ENCODE measurements around the gene RBM33. TPM values are rescaled to one million over a fixed set of nuclear protein-coding genes. Genes with fewer than 3 reads are reported as not detected.
"Not testable (repeated sequence)": the region's sequence is repeated elsewhere in the genome, so short reads cannot be mapped to it uniquely, and the experiment has no call there.

The RBM33 gene
- total RNA-seq, 2 experiments from 2014 or later: 75.6 to 102 TPM

GRCh38 chr7:155611808-155612447, 32.5 kb upstream of the RBM33 start:
- peaks cover 6% of the 10 kb centered on the region for H3K9me3 Mint-ChIP-seq (ENCODE audit: low read depth)
- no peak overlapping the region for H3K4me3 Mint-ChIP-seq
- H3K27ac Mint-ChIP-seq: no peak overlapping the region
- no peaks in the 10 kb centered on the region for H3K4me1 Mint-ChIP-seq
- H3K36me3 Mint-ChIP-seq: peaks cover 9% of the 10 kb centered on the region
- no peak for DNase-seq
- ATAC-seq: no peak
- CTCF ChIA-PET: interaction anchor here (2.5 kb wide), 1 partner anchor 13 kb away, joined by 12 read pairs; no protein-coding TSS in a partner anchor
- H3K27me3 Mint-ChIP-seq: peaks cover 7% of the 10 kb centered on the region

- H3K9me3 Mint-ChIP-seq (ENCODE audit: low read depth): peaks cover 6% of the 10 kb centered on the region
- peaks cover 7% of the 10 kb centered on the region for H3K27me3 Mint-ChIP-seq
- no peak overlapping the region for H3K27ac Mint-ChIP-seq
- DNase-seq (no peak), ATAC-seq (no peak)
- H3K36me3 Mint-ChIP-seq: peaks cover 9% of the 10 kb centered on the region
- H3K4me1 Mint-ChIP-seq: no peaks in the 10 kb centered on the region
- no peak overlapping the region for H3K4me3 Mint-ChIP-seq
- CTCF ChIA-PET: interaction anchor here (2.5 kb wide), 1 partner anchor 13 kb away, joined by 12 read pairs; no protein-coding TSS in a partner anchor
Measured at GRCh38 chr7:155612658-155613057, 31.8 kb upstream of the RBM33 start.

- ATAC-seq; H3K9me3 Mint-ChIP-seq (ENCODE audit: low read depth); H3K4me1 Mint-ChIP-seq; H3K27ac Mint-ChIP-seq; H3K36me3 Mint-ChIP-seq; DNase-seq; CTCF ChIA-PET; H3K27me3 Mint-ChIP-seq; H3K4me3 Mint-ChIP-seq: not testable (repeated sequence)
Measured at GRCh38 chr7:155615085-155615484, 29.4 kb upstream of the RBM33 start.

- H3K27ac Mint-ChIP-seq: no peak overlapping the region
- H3K27me3 Mint-ChIP-seq: peaks cover 13% of the 10 kb centered on the region
- no peaks in the 10 kb centered on the region for H3K4me1 Mint-ChIP-seq
- ATAC-seq: no peak
- CTCF ChIA-PET: interaction anchor here (1.5 kb wide), 1 partner anchor 12 kb away, joined by 4 read pairs; no protein-coding TSS in a partner anchor
- H3K9me3 Mint-ChIP-seq (ENCODE audit: low read depth): peaks cover 6% of the 10 kb centered on the region
- DNase-seq: no peak
- H3K4me3 Mint-ChIP-seq: no peak overlapping the region
- H3K36me3 Mint-ChIP-seq: peaks cover 9% of the 10 kb centered on the region
Measured at GRCh38 chr7:155618708-155619633, 25.5 kb upstream of the RBM33 start.

- CTCF ChIA-PET: interaction anchor here (1.5 to 1.9 kb wide), 2 partner anchors 11 to 21 kb away, joined by 4 to 5 read pairs; no protein-coding TSS in a partner anchor
- DNase-seq (no peak), ATAC-seq (no peak)
- no peaks in the 10 kb centered on the region for H3K4me1 Mint-ChIP-seq
- no peak overlapping the region for H3K27ac Mint-ChIP-seq
- peaks cover 6% of the 10 kb centered on the region for H3K9me3 Mint-ChIP-seq (ENCODE audit: low read depth)
- no peak overlapping the region for H3K4me3 Mint-ChIP-seq
- peaks cover 9% of the 10 kb centered on the region for H3K36me3 Mint-ChIP-seq
- peaks cover 20% of the 10 kb centered on the region for H3K27me3 Mint-ChIP-seq
Measured at GRCh38 chr7:155619634-155620271, 24.7 kb upstream of the RBM33 start.

- no peak overlapping the region for H3K4me3 Mint-ChIP-seq
- H3K4me1 Mint-ChIP-seq: no peaks in the 10 kb centered on the region
- H3K27me3 Mint-ChIP-seq: peaks cover 20% of the 10 kb centered on the region
- no peak overlapping the region for H3K27ac Mint-ChIP-seq
- CTCF ChIA-PET: interaction anchor here (1.5 to 1.9 kb wide), 2 partner anchors 11 to 21 kb away, joined by 4 to 5 read pairs; no protein-coding TSS in a partner anchor
- H3K36me3 Mint-ChIP-seq: peaks cover 2% of the 10 kb centered on the region
- peaks cover under 1% of the 10 kb centered on the region for H3K9me3 Mint-ChIP-seq (ENCODE audit: low read depth)
- DNase-seq (no peak), ATAC-seq (no peak)
Measured at GRCh38 chr7:155620497-155620896, 24.0 kb upstream of the RBM33 start.

GRCh38 chr7:155621418-155621980, 23.0 kb upstream of the RBM33 start:
- H3K9me3 Mint-ChIP-seq (ENCODE audit: low read depth): no peaks in the 10 kb centered on the region
- CTCF ChIA-PET: interaction anchor here (1.9 kb wide), 1 partner anchor 22 kb away, joined by 5 read pairs; no protein-coding TSS in a partner anchor
- no peaks in the 10 kb centered on the region for H3K36me3 Mint-ChIP-seq
- H3K27me3 Mint-ChIP-seq: peaks cover 20% of the 10 kb centered on the region
- no peak overlapping the region for H3K4me3 Mint-ChIP-seq
- no peak for DNase-seq
- no peak overlapping the region for H3K27ac Mint-ChIP-seq
- no peaks in the 10 kb centered on the region for H3K4me1 Mint-ChIP-seq
- ATAC-seq: no peak

GRCh38 chr7:155624412-155624811, 20.0 kb upstream of the RBM33 start:
- no peak for ATAC-seq
- Mint-ChIP-seq H3K36me3 (peaks cover 2% of the 10 kb centered on the region), H3K4me1 (no peaks in the 10 kb centered on the region), H3K9me3 (ENCODE audit: low read depth) (peaks cover 3% of the 10 kb centered on the region), H3K4me3 (no peak overlapping the region), H3K27me3 (peaks cover 22% of the 10 kb centered on the region), H3K27ac (no peak overlapping the region)
- no peak for DNase-seq
- CTCF ChIA-PET: interaction anchor here (1.5 kb wide), 1 partner anchor 25 kb away, joined by 5 read pairs; no protein-coding TSS in a partner anchor

- CTCF ChIA-PET: interaction anchor here (1.5 kb wide), 1 partner anchor 27 kb away, joined by 5 read pairs; no protein-coding TSS in a partner anchor
Measured at GRCh38 chr7:155625557-155625956, 18.9 kb upstream of the RBM33 start.

GRCh38 chr7:155629171-155629570, 15.3 kb upstream of the RBM33 start:
- H3K9me3 Mint-ChIP-seq (ENCODE audit: low read depth): peaks cover 7% of the 10 kb centered on the region
- CTCF ChIA-PET: no interaction called here
- no peak overlapping the region for H3K27ac Mint-ChIP-seq
- peaks cover 2% of the 10 kb centered on the region for H3K36me3 Mint-ChIP-seq
- H3K4me1 Mint-ChIP-seq: peaks cover 3% of the 10 kb centered on the region
- DNase-seq: no peak
- H3K4me3 Mint-ChIP-seq: no peak overlapping the region
- peaks cover 26% of the 10 kb centered on the region for H3K27me3 Mint-ChIP-seq
- ATAC-seq: no peak

More at GRCh38 chr7:155625557-155625956, 18.9 kb upstream of the RBM33 start:
- no peak overlapping the region for H3K4me3 Mint-ChIP-seq
- H3K4me1 Mint-ChIP-seq: peaks cover 3% of the 10 kb centered on the region
- H3K9me3 Mint-ChIP-seq (ENCODE audit: low read depth): peaks cover 5% of the 10 kb centered on the region
- no peak for DNase-seq
- ATAC-seq: no peak
- no peak overlapping the region for H3K27ac Mint-ChIP-seq
- H3K36me3 Mint-ChIP-seq: peaks cover 2% of the 10 kb centered on the region
- peaks cover 19% of the 10 kb centered on the region for H3K27me3 Mint-ChIP-seq

- no peak overlapping the region for H3K4me3 Mint-ChIP-seq
- CTCF ChIA-PET: interaction anchor here (1.2 to 1.6 kb wide), 3 partner anchors 11 to 72 kb away, joined by 3 to 5 read pairs (median 4); no protein-coding TSS in a partner anchor
- DNase-seq (no peak), ATAC-seq (no peak)
- H3K27me3 Mint-ChIP-seq: peaks cover 26% of the 10 kb centered on the region
- peaks cover 2% of the 10 kb centered on the region for H3K36me3 Mint-ChIP-seq
- peaks cover 12% of the 10 kb centered on the region for H3K9me3 Mint-ChIP-seq (ENCODE audit: low read depth)
- H3K4me1 Mint-ChIP-seq: peaks cover 3% of the 10 kb centered on the region
- no peak overlapping the region for H3K27ac Mint-ChIP-seq
Measured at GRCh38 chr7:155631155-155631554, 13.3 kb upstream of the RBM33 start.

- H3K4me1 Mint-ChIP-seq: no peaks in the 10 kb centered on the region
- no peak for DNase-seq
- H3K36me3 Mint-ChIP-seq: peaks cover 18% of the 10 kb centered on the region
- ATAC-seq: no peak
- CTCF ChIA-PET: interaction anchor here (0.6 kb wide), 1 partner anchor 412 kb away, joined by 3 read pairs; no protein-coding TSS in a partner anchor
- peaks cover 40% of the 10 kb centered on the region for H3K27me3 Mint-ChIP-seq
- H3K9me3 Mint-ChIP-seq (ENCODE audit: low read depth): peaks cover 21% of the 10 kb centered on the region
- H3K27ac Mint-ChIP-seq: no peak overlapping the region
- H3K4me3 Mint-ChIP-seq: no peak overlapping the region
Measured at GRCh38 chr7:155635817-155636216, 8.6 kb upstream of the RBM33 start.
